Measurements from ENCODE around the gene TNFRSF1A. TPM values are rescaled to one million over a fixed set of nuclear protein-coding genes. Genes with fewer than 3 reads are reported as not detected.

Gene TNFRSF1A
- total and polyA plus RNA-seq, 9 of the 15 experiments (the other 6 are each of a cell fraction or from before 2014, with no cell fraction given): 0.76 to 43.5 (median 30.0) TPM

DNA sequence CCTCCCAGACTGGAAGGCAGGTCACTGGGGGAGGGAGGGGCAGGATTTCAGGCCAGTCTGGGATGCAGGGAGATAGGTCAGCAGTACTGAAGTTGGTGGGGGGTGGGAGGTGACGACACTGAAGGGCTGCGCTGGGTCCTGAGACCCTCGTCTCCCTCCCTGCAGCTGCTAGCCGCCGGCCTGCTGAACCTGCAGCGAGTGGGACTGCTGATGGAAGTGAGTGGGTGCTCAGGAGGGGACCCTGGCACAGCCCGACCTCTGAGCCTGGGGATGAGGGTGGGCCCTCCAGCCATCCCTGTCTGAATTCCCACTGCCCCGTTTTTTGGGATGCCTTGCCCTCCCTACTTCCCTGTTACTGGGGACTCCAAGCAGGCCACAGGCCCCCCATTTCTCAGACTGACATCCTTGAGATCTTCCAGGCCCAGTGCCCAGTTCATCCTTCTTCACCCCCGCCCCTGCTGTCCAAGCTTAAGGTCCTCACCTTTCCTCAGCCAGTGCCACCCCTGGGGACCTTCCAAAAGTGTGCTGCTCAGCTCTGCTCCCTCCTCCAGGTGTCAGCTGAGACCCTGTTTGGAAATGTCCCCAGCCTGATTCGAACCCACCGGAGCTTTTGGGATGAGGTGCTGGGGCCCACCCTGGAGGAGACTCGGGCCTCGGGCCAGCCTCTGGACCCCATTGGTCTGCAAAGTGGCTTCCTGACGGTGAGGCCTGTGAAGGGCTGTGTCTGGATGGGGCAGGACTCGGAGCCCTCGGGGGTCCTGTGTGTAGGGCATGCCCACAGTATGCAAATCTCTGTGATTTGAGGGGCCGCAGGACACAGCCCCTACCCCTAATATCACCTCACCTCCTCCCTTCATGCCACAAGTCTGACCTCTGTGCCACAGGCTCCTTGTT lies 25.9 kb downstream of the TNFRSF1A start (continued):
- TF ChIP-seq, protein P1, sequence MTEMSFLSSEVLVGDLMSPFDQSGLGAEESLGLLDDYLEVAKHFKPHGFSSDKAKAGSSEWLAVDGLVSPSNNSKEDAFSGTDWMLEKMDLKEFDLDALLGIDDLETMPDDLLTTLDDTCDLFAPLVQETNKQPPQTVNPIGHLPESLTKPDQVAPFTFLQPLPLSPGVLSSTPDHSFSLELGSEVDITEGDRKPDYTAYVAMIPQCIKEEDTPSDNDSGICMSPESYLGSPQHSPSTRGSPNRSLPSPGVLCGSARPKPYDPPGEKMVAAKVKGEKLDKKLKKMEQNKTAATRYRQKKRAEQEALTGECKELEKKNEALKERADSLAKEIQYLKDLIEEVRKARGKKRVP (CRISPR knock-in tag; IDR thresholded peaks at IDR 0.05): no peak
- TF ChIP-seq NR2C1 (IDR thresholded peaks at IDR 0.05) (no peak), NR2C1 (tag; IDR thresholded peaks at IDR 0.05) (no peak), FOXK2 (conservative IDR thresholded peaks at IDR 0.05 in 1 of 2, IDR thresholded peaks at IDR 0.05 in 1 of 2; ENCODE audit: low read depth in 2 of 2) (no peak), HIVEP1 (CRISPR knock-in tag; IDR thresholded peaks at IDR 0.05) (no peak), ZFP36 (IDR thresholded peaks at IDR 0.05; ENCODE audit: low read depth, low read length, partially characterized antibody) (no peak)
- TF ChIP-seq, protein P2, sequence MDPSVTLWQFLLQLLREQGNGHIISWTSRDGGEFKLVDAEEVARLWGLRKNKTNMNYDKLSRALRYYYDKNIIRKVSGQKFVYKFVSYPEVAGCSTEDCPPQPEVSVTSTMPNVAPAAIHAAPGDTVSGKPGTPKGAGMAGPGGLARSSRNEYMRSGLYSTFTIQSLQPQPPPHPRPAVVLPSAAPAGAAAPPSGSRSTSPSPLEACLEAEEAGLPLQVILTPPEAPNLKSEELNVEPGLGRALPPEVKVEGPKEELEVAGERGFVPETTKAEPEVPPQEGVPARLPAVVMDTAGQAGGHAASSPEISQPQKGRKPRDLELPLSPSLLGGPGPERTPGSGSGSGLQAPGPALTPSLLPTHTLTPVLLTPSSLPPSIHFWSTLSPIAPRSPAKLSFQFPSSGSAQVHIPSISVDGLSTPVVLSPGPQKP (CRISPR knock-in tag; IDR thresholded peaks at IDR 0.05): no peak
- TF ChIP-seq, protein P3, sequence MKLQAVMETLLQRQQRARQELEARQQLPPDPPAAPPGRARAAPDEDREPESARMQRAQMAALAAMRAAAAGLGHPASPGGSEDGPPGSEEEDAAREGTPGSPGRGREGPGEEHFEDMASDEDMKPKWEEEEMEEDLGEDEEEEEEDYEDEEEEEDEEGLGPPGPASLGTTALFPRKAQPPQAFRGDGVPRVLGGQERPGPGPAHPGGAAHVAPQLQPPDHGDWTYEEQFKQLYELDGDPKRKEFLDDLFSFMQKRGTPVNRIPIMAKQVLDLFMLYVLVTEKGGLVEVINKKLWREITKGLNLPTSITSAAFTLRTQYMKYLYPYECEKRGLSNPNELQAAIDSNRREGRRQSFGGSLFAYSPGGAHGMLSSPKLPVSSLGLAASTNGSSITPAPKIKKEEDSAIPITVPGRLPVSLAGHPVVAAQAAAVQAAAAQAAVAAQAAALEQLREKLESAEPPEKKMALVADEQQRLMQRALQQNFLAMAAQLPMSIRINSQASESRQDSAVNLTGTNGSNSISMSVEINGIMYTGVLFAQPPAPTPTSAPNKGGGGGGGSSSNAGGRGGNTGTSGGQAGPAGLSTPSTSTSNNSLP (IDR thresholded peaks at IDR 0.05; ENCODE audit: borderline replicate concordance, low read depth, low read length): no peak
- TF ChIP-seq, protein P4, sequence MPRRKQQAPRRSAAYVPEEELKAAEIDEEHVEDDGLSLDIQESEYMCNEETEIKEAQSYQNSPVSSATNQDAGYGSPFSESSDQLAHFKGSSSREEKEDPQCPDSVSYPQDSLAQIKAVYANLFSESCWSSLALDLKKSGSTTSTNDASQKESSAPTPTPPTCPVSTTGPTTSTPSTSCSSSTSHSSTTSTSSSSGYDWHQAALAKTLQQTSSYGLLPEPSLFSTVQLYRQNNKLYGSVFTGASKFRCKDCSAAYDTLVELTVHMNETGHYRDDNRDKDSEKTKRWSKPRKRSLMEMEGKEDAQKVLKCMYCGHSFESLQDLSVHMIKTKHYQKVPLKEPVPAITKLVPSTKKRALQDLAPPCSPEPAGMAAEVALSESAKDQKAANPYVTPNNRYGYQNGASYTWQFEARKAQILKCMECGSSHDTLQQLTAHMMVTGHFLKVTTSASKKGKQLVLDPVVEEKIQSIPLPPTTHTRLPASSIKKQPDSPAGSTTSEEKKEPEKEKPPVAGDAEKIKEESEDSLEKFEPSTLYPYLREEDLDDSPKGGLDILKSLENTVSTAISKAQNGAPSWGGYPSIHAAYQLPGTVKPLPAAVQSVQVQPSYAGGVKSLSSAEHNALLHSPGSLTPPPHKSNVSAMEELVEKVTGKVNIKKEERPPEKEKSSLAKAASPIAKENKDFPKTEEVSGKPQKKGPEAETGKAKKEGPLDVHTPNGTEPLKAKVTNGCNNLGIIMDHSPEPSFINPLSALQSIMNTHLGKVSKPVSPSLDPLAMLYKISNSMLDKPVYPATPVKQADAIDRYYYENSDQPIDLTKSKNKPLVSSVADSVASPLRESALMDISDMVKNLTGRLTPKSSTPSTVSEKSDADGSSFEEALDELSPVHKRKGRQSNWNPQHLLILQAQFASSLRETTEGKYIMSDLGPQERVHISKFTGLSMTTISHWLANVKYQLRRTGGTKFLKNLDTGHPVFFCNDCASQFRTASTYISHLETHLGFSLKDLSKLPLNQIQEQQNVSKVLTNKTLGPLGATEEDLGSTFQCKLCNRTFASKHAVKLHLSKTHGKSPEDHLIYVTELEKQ (CRISPR knock-in tag; IDR thresholded peaks at IDR 0.05): no peak

All from K562 (cell line).